Effector memory CD4-positive, alpha-beta T cell (primary cell): Measurements from ENCODE around the gene SLC25A52.
"Not testable (repeated sequence)": the region's sequence is repeated elsewhere in the genome, so short reads cannot be mapped to it uniquely, and the experiment has no call there.

Experiments used
- DNase-seq, 3 donors: peaks; one replicate each; pipeline ENCODE4 v3.0.0-alpha.2; 2020
- H3K27ac ChIP-seq: 2 replicates; pipeline ENCODE4 v1.7.0; 2013; ENCODE audit warnings: mild to moderate bottlenecking, low read length, moderate library complexity; ENCODE audit not compliant: insufficient read depth, poor library complexity, severe bottlenecking
- H3K27me3 ChIP-seq: replicated peaks from 2 replicates; pipeline ENCODE4 v1.7.0; 2013; ENCODE audit warnings: mild to moderate bottlenecking, low read length; ENCODE audit not compliant: insufficient read depth, control insufficient read depth, poor library complexity, severe bottlenecking
- H3K36me3 ChIP-seq: 2 replicates; pipeline ENCODE4 v1.7.0; 2013; ENCODE audit warnings: mild to moderate bottlenecking, low read length, moderate library complexity; ENCODE audit not compliant: control insufficient read depth, insufficient read depth
- H3K4me1 ChIP-seq: 2 replicates; pipeline ENCODE4 v1.7.0; 2013; ENCODE audit warnings: low read length, mild to moderate bottlenecking; ENCODE audit not compliant: control insufficient read depth, insufficient read depth, poor library complexity, severe bottlenecking
- H3K4me3 ChIP-seq: 2 replicates; pipeline ENCODE4 v1.7.0; 2013; ENCODE audit warnings: low read length, low read depth, mild to moderate bottlenecking; ENCODE audit not compliant: insufficient read depth, poor library complexity, severe bottlenecking
- H3K9me3 ChIP-seq: 2 replicates; pipeline ENCODE4 v1.7.0; 2013; ENCODE audit warnings: mild to moderate bottlenecking, low read length, moderate library complexity; ENCODE audit not compliant: control insufficient read depth

Gene SLC25A52

DNA sequence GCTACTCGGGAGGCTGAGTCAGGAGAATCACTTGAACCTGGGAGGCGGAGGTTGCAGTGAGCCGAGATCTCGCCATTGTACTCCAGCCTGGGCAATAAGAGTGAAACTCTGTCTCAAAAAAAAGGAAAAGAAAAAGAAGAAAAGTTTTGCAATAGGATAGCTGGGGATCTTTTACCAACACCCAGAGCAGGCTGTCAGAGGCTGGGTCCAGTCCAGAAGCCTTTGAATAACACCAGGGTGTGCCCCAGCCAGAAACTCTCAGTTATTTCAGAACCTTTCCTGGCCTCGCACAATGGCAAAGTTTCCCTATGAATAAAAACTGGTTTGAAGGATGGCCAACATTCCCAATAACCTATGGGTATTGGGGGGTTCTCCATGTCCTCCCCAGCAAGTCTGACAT lies 17.1 kb downstream of the SLC25A52 start:
- H3K27ac ChIP-seq, H3K4me1 ChIP-seq, H3K4me3 ChIP-seq, DNase-seq, H3K9me3 ChIP-seq, H3K36me3 ChIP-seq, H3K27me3 ChIP-seq: not testable (repeated sequence)

GRCh38 chr18:31741097-31741735 lies 19.5 kb downstream of the SLC25A52 start:
- peak; percentile 7 to 42 (median 19) for DNase-seq
- no peaks in the 10 kb centered on the region for H3K36me3 ChIP-seq
- no peaks in the 10 kb centered on the region for H3K9me3 ChIP-seq
- H3K27me3 ChIP-seq, result no peaks in the 10 kb centered on the region
- no peak overlapping the region for H3K4me3 ChIP-seq
- no peaks in the 10 kb centered on the region for H3K4me1 ChIP-seq
- H3K27ac ChIP-seq, result no peak overlapping the region

GRCh38 chr18:31740180-31740579 lies 20.5 kb downstream of the SLC25A52 start:
- H3K36me3 ChIP-seq, result no peaks in the 10 kb centered on the region
- H3K4me1 ChIP-seq, result no peaks in the 10 kb centered on the region
- H3K4me3 ChIP-seq, result no peak overlapping the region
- no peaks in the 10 kb centered on the region for H3K9me3 ChIP-seq
- no peak overlapping the region for H3K27ac ChIP-seq
- DNase-seq, result no peak
- no peaks in the 10 kb centered on the region for H3K27me3 ChIP-seq

- no peaks in the 10 kb centered on the region for H3K36me3 ChIP-seq
- H3K9me3 ChIP-seq, result no peaks in the 10 kb centered on the region
- H3K4me3 ChIP-seq, result no peak overlapping the region
- no peaks in the 10 kb centered on the region for H3K27me3 ChIP-seq
- H3K4me1 ChIP-seq, result no peaks in the 10 kb centered on the region
- no peak overlapping the region for H3K27ac ChIP-seq
- DNase-seq, result no peak
Observed at GRCh38 chr18:31739651-31740050, 21.0 kb downstream of the SLC25A52 start.

- Histone ChIP-seq H3K27ac (no peak overlapping the region), H3K9me3 (no peaks in the 10 kb centered on the region), H3K27me3 (no peaks in the 10 kb centered on the region), H3K36me3 (no peaks in the 10 kb centered on the region), H3K4me3 (no peak overlapping the region), H3K4me1 (no peaks in the 10 kb centered on the region)
- no peak for DNase-seq
Observed at GRCh38 chr18:31738460-31739407, 21.9 kb downstream of the SLC25A52 start.

DNA sequence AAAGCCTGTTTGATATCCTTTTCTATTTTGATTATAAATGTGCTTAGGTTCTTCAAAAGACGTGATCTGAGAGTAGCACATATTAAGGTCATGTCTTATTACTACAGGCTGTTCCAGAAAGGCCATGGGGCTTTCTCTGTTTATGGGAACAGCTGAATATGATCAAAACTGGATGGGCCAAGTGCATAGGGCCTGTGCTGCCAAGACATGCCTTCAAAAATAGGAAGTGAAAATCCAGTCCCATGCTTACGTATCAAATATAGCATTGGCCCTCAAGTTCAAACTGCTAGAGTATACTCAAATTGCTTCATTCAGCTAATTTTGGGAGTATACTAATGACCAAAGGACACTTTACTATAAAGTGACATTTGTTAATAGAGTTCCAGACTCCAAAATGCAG lies 24.1 kb downstream of the SLC25A52 start:
- Histone ChIP-seq H3K9me3 (no peaks in the 10 kb centered on the region), H3K27ac (no peak overlapping the region), H3K4me3 (no peak overlapping the region), H3K4me1 (no peaks in the 10 kb centered on the region), H3K27me3 (no peaks in the 10 kb centered on the region), H3K36me3 (no peaks in the 10 kb centered on the region)
- no peak for DNase-seq

DNA sequence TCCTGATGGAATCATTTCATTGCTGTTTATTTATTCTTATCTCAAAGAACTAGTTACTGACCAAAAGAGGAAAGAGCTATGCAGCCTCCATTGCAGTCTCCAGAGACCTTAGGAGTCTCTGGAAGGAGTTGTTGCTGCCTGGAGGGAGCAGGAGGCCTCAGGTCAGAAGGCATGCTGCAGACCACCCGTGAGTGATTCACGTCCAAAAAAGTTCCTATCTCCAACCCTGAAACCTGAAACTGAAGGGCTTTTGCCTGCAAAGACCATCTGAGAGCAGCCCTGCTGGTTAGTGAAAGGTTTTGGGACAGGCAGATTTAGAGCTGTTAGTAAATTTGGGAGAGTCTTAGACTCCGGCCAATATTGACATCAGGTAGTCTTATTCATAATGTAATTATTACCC lies 29.1 kb downstream of the SLC25A52 start:
- DNase-seq, result no peak
- Histone ChIP-seq H3K27me3 (no peaks in the 10 kb centered on the region), H3K9me3 (no peaks in the 10 kb centered on the region), H3K36me3 (no peaks in the 10 kb centered on the region), H3K4me3 (no peak overlapping the region), H3K27ac (no peak overlapping the region), H3K4me1 (no peaks in the 10 kb centered on the region)

- H3K9me3 ChIP-seq, DNase-seq, H3K36me3 ChIP-seq, H3K4me3 ChIP-seq, H3K4me1 ChIP-seq, H3K27ac ChIP-seq, H3K27me3 ChIP-seq: not testable (repeated sequence)
Observed at GRCh38 chr18:31729196-31729595, 31.5 kb downstream of the SLC25A52 start.

- DNase-seq, result no peak
- no peaks in the 10 kb centered on the region for H3K9me3 ChIP-seq
Observed at GRCh38 chr18:31723990-31724711, 36.5 kb downstream of the SLC25A52 start.

DNA sequence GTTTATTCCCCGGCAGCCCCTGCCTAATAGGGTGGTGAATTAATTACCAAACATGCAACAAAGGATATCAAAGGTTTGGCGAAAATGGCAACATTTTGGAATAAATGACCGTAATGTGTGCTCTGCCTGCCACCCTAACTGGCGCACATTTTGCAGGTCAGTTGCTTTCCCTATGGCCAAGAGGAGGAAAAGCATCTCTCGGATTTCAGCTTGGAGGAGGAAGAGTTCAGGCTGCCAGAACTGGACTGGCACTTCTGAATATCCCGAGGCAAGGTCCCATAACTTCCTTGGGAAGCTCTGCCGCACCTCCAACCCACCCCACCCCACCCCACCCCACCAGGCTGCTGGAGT lies 37.1 kb downstream of the SLC25A52 start:
- H3K9me3 ChIP-seq, result no peaks in the 10 kb centered on the region
- no peaks in the 10 kb centered on the region for H3K4me1 ChIP-seq
- H3K36me3 ChIP-seq, result no peaks in the 10 kb centered on the region
- no peak overlapping the region for H3K27ac ChIP-seq
- H3K27me3 ChIP-seq, result peaks cover 7% of the 10 kb centered on the region
- H3K4me3 ChIP-seq, result no peak overlapping the region
- no peak for DNase-seq

More at GRCh38 chr18:31723990-31724711, 36.5 kb downstream of the SLC25A52 start:
- H3K4me1 ChIP-seq, result no peaks in the 10 kb centered on the region
- H3K4me3 ChIP-seq, result no peak overlapping the region
- peaks cover 7% of the 10 kb centered on the region for H3K27me3 ChIP-seq
- no peak overlapping the region for H3K27ac ChIP-seq
- no peaks in the 10 kb centered on the region for H3K36me3 ChIP-seq
